Osteoblast (primary cell): ENCODE data around the gene UCN2. TPM values are rescaled to one million over a fixed set of nuclear protein-coding genes. Genes with fewer than 3 reads are reported as not detected.

Source experiments
- DNase-seq: peaks from one replicate; pipeline ENCODE4 v3.0.0; 2011; ENCODE audit warnings: low spot score, mixed read lengths; ENCODE audit not compliant: insufficient read length; ENCODE audit errors: missing footprints
- H2AFZ ChIP-seq: 2 replicates; pipeline ENCODE4 v1.6.0; 2011; ENCODE audit warnings: mild to moderate bottlenecking, low read length
- H3K27ac ChIP-seq: 2 replicates; pipeline ENCODE4 v1.5.1; 2011; ENCODE audit warnings: mild to moderate bottlenecking, low read depth, low read length, moderate library complexity
- H3K27me3 ChIP-seq: 2 replicates; pipeline ENCODE4 v1.6.0; 2012; ENCODE audit warnings: mild to moderate bottlenecking, control low read depth, inconsistent platforms, low read length, moderate library complexity; ENCODE audit not compliant: insufficient read depth
- H3K36me3 ChIP-seq: 2 replicates; pipeline ENCODE4 v1.5.1; 2011; ENCODE audit warnings: mild to moderate bottlenecking, low read length, control low read depth, moderate library complexity; ENCODE audit not compliant: insufficient read depth
- H3K4me1 ChIP-seq: 2 replicates; pipeline ENCODE4 v1.5.1; 2011; ENCODE audit warnings: mild to moderate bottlenecking, low read length, control low read depth, moderate library complexity; ENCODE audit not compliant: insufficient read depth
- H3K4me2 ChIP-seq: 2 replicates; pipeline ENCODE4 v1.6.0; 2011; ENCODE audit warnings: mild to moderate bottlenecking, low read length; ENCODE audit not compliant: insufficient read depth
- H3K4me3 ChIP-seq: fragments of 200-600 bp; sonication (generic); 3 replicates; pipeline ENCODE4 v1.5.1; 2012; ENCODE audit warnings: mild to moderate bottlenecking, low read length, inconsistent platforms; ENCODE audit not compliant: insufficient read depth
- H3K79me2 ChIP-seq: 2 replicates; pipeline ENCODE4 v1.6.0; 2012; ENCODE audit warnings: mild to moderate bottlenecking, low read length, control low read depth, inconsistent platforms; ENCODE audit not compliant: insufficient read depth
- H3K9me3 ChIP-seq: 2 replicates; pipeline ENCODE4 v1.5.1; 2011; ENCODE audit warnings: low read depth, low read length, control low read depth
- H4K20me1 ChIP-seq: 2 replicates; pipeline ENCODE4 v1.6.0; 2012; ENCODE audit warnings: mild to moderate bottlenecking, low read length, control low read depth; ENCODE audit not compliant: insufficient read depth
- total RNA-seq: library from RNA; depleted of rRNA; stranded (reverse); fragments of >200 nt; gene quantifications from 2 replicates; pipeline ENCODE4 v1.2.3, GENCODE V29; 2012
- TF ChIP-seq, protein P1 (sequence below): IDR thresholded peaks from 2 replicates; pipeline ENCODE4 v1.5.1; 2011; ENCODE audit warnings: mild to moderate bottlenecking, low read depth, low read length, moderate library complexity; ENCODE audit errors: extremely low read depth

Gene UCN2
- total RNA-seq, 1 donor, result 0.72 TPM

DNA sequence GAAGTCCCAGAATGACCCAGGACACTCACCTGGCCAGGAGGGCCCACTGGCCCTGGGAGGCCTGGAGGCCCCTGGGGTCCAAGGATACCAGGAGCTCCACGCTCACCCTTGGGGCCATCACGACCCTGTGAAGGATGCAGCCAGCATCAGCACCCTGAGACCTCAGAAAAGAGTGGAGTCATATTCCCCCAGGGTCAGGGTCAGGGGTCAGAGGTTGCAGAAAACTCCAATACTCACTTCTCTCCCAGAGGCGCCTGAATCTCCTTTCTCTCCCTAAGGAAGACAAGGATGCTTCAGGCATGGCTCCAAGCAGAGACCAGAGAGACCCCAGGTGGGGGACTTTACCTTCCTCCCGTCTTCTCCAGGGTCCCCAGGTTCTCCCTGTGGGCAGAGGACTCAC is 13.1 kb upstream of the UCN2 start:
- no peak overlapping the region for H2AFZ ChIP-seq
- H3K4me3 ChIP-seq, result no peak overlapping the region
- H3K27ac ChIP-seq, result no peak overlapping the region
- no peaks in the 10 kb centered on the region for H3K4me1 ChIP-seq
- H3K4me2 ChIP-seq, result no peak overlapping the region
- no peak for DNase-seq
- no peaks in the 10 kb centered on the region for H3K79me2 ChIP-seq
- H3K27me3 ChIP-seq, result no peaks in the 10 kb centered on the region
- no peaks in the 10 kb centered on the region for H3K9me3 ChIP-seq
- peaks cover 12% of the 10 kb centered on the region for H3K36me3 ChIP-seq
- TF ChIP-seq, protein P1, sequence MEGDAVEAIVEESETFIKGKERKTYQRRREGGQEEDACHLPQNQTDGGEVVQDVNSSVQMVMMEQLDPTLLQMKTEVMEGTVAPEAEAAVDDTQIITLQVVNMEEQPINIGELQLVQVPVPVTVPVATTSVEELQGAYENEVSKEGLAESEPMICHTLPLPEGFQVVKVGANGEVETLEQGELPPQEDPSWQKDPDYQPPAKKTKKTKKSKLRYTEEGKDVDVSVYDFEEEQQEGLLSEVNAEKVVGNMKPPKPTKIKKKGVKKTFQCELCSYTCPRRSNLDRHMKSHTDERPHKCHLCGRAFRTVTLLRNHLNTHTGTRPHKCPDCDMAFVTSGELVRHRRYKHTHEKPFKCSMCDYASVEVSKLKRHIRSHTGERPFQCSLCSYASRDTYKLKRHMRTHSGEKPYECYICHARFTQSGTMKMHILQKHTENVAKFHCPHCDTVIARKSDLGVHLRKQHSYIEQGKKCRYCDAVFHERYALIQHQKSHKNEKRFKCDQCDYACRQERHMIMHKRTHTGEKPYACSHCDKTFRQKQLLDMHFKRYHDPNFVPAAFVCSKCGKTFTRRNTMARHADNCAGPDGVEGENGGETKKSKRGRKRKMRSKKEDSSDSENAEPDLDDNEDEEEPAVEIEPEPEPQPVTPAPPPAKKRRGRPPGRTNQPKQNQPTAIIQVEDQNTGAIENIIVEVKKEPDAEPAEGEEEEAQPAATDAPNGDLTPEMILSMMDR, result no peak
- H4K20me1 ChIP-seq, result no peaks in the 10 kb centered on the region

DNA sequence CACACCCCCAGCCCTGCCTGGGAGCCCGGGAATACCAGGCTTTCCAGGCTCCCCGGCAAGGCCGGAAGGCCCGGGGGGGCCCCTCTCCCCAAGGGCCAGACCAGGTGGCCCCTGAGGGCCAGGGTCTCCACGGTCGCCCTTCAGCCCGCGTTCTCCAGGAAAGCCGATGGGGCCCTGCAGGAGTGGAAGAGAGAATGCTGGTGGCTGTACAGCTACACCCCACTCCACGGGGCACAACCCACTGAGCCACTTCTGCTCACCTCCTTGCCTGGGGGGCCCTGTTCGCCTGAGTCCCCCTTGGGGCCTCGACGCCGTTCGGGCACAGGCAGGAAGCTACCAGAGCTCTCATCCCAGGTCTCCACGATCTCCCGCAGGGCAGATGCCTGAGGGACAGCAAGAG is 11.8 kb upstream of the UCN2 start:
- Histone ChIP-seq H3K79me2 (no peaks in the 10 kb centered on the region), H3K4me2 (no peak overlapping the region), H3K36me3 (peaks cover 7% of the 10 kb centered on the region), H3K4me1 (no peaks in the 10 kb centered on the region), H3K27me3 (no peaks in the 10 kb centered on the region), H3K9me3 (no peaks in the 10 kb centered on the region), H2AFZ (no peak overlapping the region), H3K4me3 (no peak overlapping the region), H3K27ac (no peak overlapping the region), H4K20me1 (no peaks in the 10 kb centered on the region)
- DNase-seq, result no peak
- TF ChIP-seq, protein P1, result no peak

DNA sequence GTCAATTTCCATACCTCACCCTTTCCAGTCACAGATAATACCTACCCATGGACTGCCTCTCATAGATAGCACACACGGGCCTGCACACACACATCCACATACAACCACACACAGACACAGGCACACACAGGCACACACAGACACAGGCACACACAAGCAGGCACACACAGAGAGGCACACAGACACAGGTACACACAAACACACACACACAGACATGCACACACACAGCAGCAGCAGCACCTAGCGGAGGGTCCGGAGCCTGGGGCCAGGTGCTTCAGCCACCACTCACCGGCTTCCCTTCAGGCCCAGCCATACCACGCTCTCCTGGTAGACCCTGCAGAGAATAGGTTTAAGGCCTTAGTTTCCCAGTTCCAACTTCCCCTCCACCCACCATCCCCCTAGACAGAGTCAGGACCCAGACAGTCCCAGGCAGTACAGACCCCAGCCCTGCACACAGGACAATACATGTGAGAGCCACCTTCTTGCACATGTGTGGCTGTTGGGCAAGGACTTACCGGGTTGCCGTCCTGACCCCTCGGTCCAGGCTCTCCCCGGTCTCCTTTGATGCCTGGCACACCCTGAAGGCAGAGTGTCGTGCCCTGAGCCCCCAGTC is 10.5 kb upstream of the UCN2 start:
- Histone ChIP-seq H3K36me3 (peaks cover 7% of the 10 kb centered on the region), H3K27ac (no peak overlapping the region), H3K4me2 (no peak overlapping the region), H3K4me1 (no peaks in the 10 kb centered on the region), H3K27me3 (no peaks in the 10 kb centered on the region), H3K79me2 (no peaks in the 10 kb centered on the region), H3K4me3 (no peak overlapping the region), H2AFZ (no peak overlapping the region), H3K9me3 (no peaks in the 10 kb centered on the region), H4K20me1 (no peaks in the 10 kb centered on the region)
- no peak for DNase-seq
- TF ChIP-seq, protein P1, result no peak

DNA sequence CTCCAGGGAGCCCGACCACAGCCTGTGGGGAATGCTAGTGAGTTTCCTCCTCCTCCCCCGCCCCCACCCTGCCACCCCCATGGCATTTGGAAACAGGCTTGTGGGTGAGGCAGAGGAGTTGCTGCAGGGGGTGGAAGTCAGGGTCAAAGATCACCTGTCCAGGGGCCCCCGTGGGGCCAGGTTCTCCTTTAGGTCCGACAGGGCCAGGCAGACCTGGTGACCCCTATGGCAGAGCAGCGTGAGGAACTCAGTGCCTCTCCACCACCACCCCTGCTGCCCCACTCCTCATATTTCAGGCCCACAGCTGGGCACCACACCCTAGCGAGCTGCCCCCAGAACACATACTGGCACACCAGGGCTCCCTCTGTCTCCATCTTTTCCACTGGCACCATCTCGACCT is 8.9 kb upstream of the UCN2 start:
- no peak for DNase-seq
- TF ChIP-seq, protein P1, result no peak
- peaks cover 3% of the 10 kb centered on the region for H3K36me3 ChIP-seq

More for the DNA sequence above, 8.9 kb upstream of the UCN2 start:
- no peaks in the 10 kb centered on the region for H3K79me2 ChIP-seq
- H3K9me3 ChIP-seq, result no peaks in the 10 kb centered on the region
- no peaks in the 10 kb centered on the region for H3K4me1 ChIP-seq
- no peak overlapping the region for H3K4me3 ChIP-seq
- H3K27me3 ChIP-seq, result no peaks in the 10 kb centered on the region
- H4K20me1 ChIP-seq, result no peaks in the 10 kb centered on the region
- no peak overlapping the region for H2AFZ ChIP-seq
- no peak overlapping the region for H3K4me2 ChIP-seq
- no peak overlapping the region for H3K27ac ChIP-seq
